Natural killer cell (primary cell): ENCODE data around the gene TANGO6. TPM values are rescaled to one million over a fixed set of nuclear protein-coding genes. Genes with fewer than 3 reads are reported as not detected.

ENCODE experiments used
- ATAC-seq, 3 donors: fragments of 150-1000 bp in 2 of 3; fragments of 200-7000 bp in 1 of 3; cut with Tn5 transposase; 1 replicate in 1 of 3; 2 replicates in 2 of 3; pipeline ENCODE4 v1.10.0; 2021; ENCODE audit warnings: mild to moderate bottlenecking in 2 of 3, moderate library complexity in 2 of 3
- DNase-seq, 2 donors: peaks; one replicate each; pipeline versions ENCODE4 v3.0.0 to v3.0.0-alpha.2; 2013 to 2021; ENCODE audit warnings: mixed read lengths in 1 of 2
- H3K27ac ChIP-seq: one replicate; pipeline ENCODE4 v1.5.1; 2013; ENCODE audit warnings: mild to moderate bottlenecking, low read length
- H3K27me3 ChIP-seq: one replicate; pipeline ENCODE4 v1.6.1; 2013; ENCODE audit warnings: low read length; ENCODE audit not compliant: control insufficient read depth, insufficient read depth
- H3K36me3 ChIP-seq: one replicate; pipeline ENCODE4 v1.6.1; 2013; ENCODE audit warnings: low read length; ENCODE audit not compliant: control insufficient read depth, insufficient read depth
- H3K4me1 ChIP-seq: one replicate; pipeline ENCODE4 v1.6.1; 2013; ENCODE audit warnings: low read length; ENCODE audit not compliant: control insufficient read depth, insufficient read depth
- H3K4me3 ChIP-seq: one replicate; pipeline ENCODE4 v1.5.1; 2013; ENCODE audit warnings: low read length
- H3K9me3 ChIP-seq: one replicate; pipeline ENCODE4 v1.6.1; 2013; ENCODE audit warnings: low read length; ENCODE audit not compliant: control insufficient read depth, insufficient read depth
- H3K27ac Mint-ChIP-seq, 2 donors: one replicate each; pipeline ENCODE4 v1.8.0; 2022; ENCODE audit warnings: mild to moderate bottlenecking in 2 of 2, mixed read lengths in 2 of 2, moderate library complexity in 1 of 2
- H3K27me3 Mint-ChIP-seq, 2 donors: one replicate each; pipeline ENCODE4 v1.8.0; 2022; ENCODE audit warnings: low read depth in 2 of 2, mixed read lengths in 2 of 2
- H3K36me3 Mint-ChIP-seq: one replicate; pipeline ENCODE4 v1.8.0; 2022; ENCODE audit warnings: mixed read lengths
- H3K4me1 Mint-ChIP-seq, 2 donors: one replicate each; pipeline ENCODE4 v1.8.0; 2022; ENCODE audit warnings: mixed read lengths in 2 of 2
- H3K4me3 Mint-ChIP-seq: one replicate; pipeline ENCODE4 v1.8.0; 2022; ENCODE audit warnings: mild to moderate bottlenecking, moderate library complexity, mixed read lengths
- H3K9me3 Mint-ChIP-seq, 2 donors: one replicate each; pipeline ENCODE4 v1.8.0; 2022; ENCODE audit warnings: mixed read lengths in 2 of 2
- CTCF ChIP-seq: fragments of 200-600 bp; IDR thresholded peaks from one replicate; pipeline ENCODE4 v1.8.0; 2022; ENCODE audit warnings: antibody characterized with exemption
- WGBS: methylation state at CpG from one replicate; pipeline ENCODE4 v1.1.7; 2013; ENCODE audit warnings: missing lambda C conversion rate; ENCODE audit not compliant: insufficient coverage; 5-methylcytosine and 5-hydroxymethylcytosine counted together
- intact Hi-C: fragments of 100-400 bp; cut with micrococcal nuclease; formaldehyde crosslinking; loops from one replicate; pipeline ENCODE4 v1.14.2; 2022
- total RNA-seq, 4 donors: library from RNA; stranded (reverse); fragments of 120-200 nt in 1 of 4; gene quantifications; one replicate each; pipeline versions ENCODE4 v1.2.3 to v1.2.4, GENCODE V29; 2013 to 2022

Gene TANGO6
- total RNA-seq, 3 donors from 2014 or later (not counting 1 experiment from before 2014, with no cell fraction given) = 21.2 to 27.3 (median 23.9) TPM

GRCh38 chr16:68991075-68991474 is 147.7 kb downstream of the TANGO6 start:
- Histone ChIP-seq H3K36me3 (no peaks in the 10 kb centered on the region), H3K4me3 (no peak overlapping the region), H3K27me3 (no peaks in the 10 kb centered on the region), H3K4me1 (no peaks in the 10 kb centered on the region), H3K27ac (no peak overlapping the region), H3K9me3 (no peaks in the 10 kb centered on the region)
- no peaks in the 10 kb centered on the region for H3K36me3 Mint-ChIP-seq
- no peak overlapping the region for H3K4me3 Mint-ChIP-seq
- no peaks in the 10 kb centered on the region for H3K9me3 Mint-ChIP-seq
- H3K27me3 Mint-ChIP-seq = no peaks in the 10 kb centered on the region
- H3K4me1 Mint-ChIP-seq = no peaks in the 10 kb centered on the region
- DNase-seq = no peak
- intact Hi-C loops = no loop called here
- no peak for ATAC-seq
- no peak for TF ChIP-seq CTCF
- no peak overlapping the region for H3K27ac Mint-ChIP-seq

GRCh38 chr16:68992521-68992920 is 149.2 kb downstream of the TANGO6 start:
- no peak for DNase-seq
- Histone ChIP-seq H3K36me3 (no peaks in the 10 kb centered on the region), H3K4me1 (no peaks in the 10 kb centered on the region), H3K9me3 (no peaks in the 10 kb centered on the region), H3K4me3 (no peak overlapping the region), H3K27me3 (no peaks in the 10 kb centered on the region), H3K27ac (no peak overlapping the region)
- Mint-ChIP-seq H3K27me3 (no peaks in the 10 kb centered on the region), H3K4me1 (no peaks in the 10 kb centered on the region), H3K27ac (no peak overlapping the region), H3K9me3 (no peaks in the 10 kb centered on the region), H3K36me3 (no peaks in the 10 kb centered on the region), H3K4me3 (no peak overlapping the region)
- no peak for TF ChIP-seq CTCF
- WGBS = 96% methylated on average over 5 of the region's 5 CpGs
- ATAC-seq = no peak
- intact Hi-C loops = no loop called here

GRCh38 chr16:68993456-68993855 is 150.1 kb downstream of the TANGO6 start:
- no peaks in the 10 kb centered on the region for H3K27me3 Mint-ChIP-seq

More at GRCh38 chr16:68993456-68993855, 150.1 kb downstream of the TANGO6 start:
- 100% methylated on average over 1 of the region's 3 CpGs for WGBS
- DNase-seq (no peak), ATAC-seq (no peak)
- no peaks in the 10 kb centered on the region for H3K4me1 Mint-ChIP-seq
- H3K27ac Mint-ChIP-seq = no peak overlapping the region
- no peaks in the 10 kb centered on the region for H3K36me3 Mint-ChIP-seq
- Histone ChIP-seq H3K4me1 (no peaks in the 10 kb centered on the region), H3K27ac (no peak overlapping the region), H3K9me3 (no peaks in the 10 kb centered on the region), H3K36me3 (no peaks in the 10 kb centered on the region), H3K27me3 (no peaks in the 10 kb centered on the region), H3K4me3 (no peak overlapping the region)
- no peak for TF ChIP-seq CTCF
- H3K4me3 Mint-ChIP-seq = no peak overlapping the region
- H3K9me3 Mint-ChIP-seq = no peaks in the 10 kb centered on the region
- intact Hi-C loops = no loop called here
